ENCODE measurements around the gene SPEN. TPM values are rescaled to one million over a fixed set of nuclear protein-coding genes. Genes with fewer than 3 reads are reported as not detected.

The SPEN gene
- total RNA-seq, 2 experiments from 2014 or later: 73.5 to 76.7 TPM

GRCh38 chr1:15966956-15967344, 119.4 kb downstream of the SPEN start:
- H3K4me1 Mint-ChIP-seq (ENCODE audit: low read depth): peaks cover 66% of the 10 kb centered on the region
- H3K9me3 ChIP-seq (ENCODE audit: control insufficient read depth in 1 of 2, insufficient read depth in 1 of 2, low read length in 2 of 2): no peaks in the 10 kb centered on the region
- H3K4me1 ChIP-seq (ENCODE audit: insufficient read depth, low read length): peaks cover 40% of the 10 kb centered on the region
- peaks cover 41% of the 10 kb centered on the region for H3K36me3 Mint-ChIP-seq (ENCODE audit: low read depth)
- H3K27me3 Mint-ChIP-seq: no peaks in the 10 kb centered on the region
- CTCF ChIA-PET: interaction anchor here (1.2 kb wide), 1 partner anchor 151 kb away, joined by 4 read pairs; no protein-coding TSS in a partner anchor
- no peak overlapping the region for H3K4me3 ChIP-seq (ENCODE audit: low read length)
- POLR2A ChIA-PET: interaction anchor here (1.5 to 2.5 kb wide), 2 partner anchors 9 to 17 kb away, joined by 3 to 12 read pairs; partner anchors contain the start of gene ZBTB17
- intact Hi-C loops (cut with DNase I, micrococcal nuclease): loop anchor here in 1 of 2 experiments (5.0 kb wide), 1 partner anchor 50 kb away; no protein-coding TSS in a partner anchor
- H3K4me3 Mint-ChIP-seq: no peak overlapping the region
- peak overlapping the region; percentile 76 for H3K27ac Mint-ChIP-seq
- H3K9me3 Mint-ChIP-seq: no peaks in the 10 kb centered on the region
- no peak overlapping the region for H3K27ac ChIP-seq (ENCODE audit: low read depth in 1 of 2, low read length in 2 of 2)
- ATAC-seq (ENCODE audit: poor library complexity) (no peak), DNase-seq (no peak)
- TF ChIP-seq CTCF (IDR thresholded peaks at IDR 0.05): no peak
- no peaks in the 10 kb centered on the region for H3K27me3 ChIP-seq (ENCODE audit: control insufficient read depth in 1 of 2, insufficient read depth in 2 of 2, low read length in 2 of 2)
- H3K36me3 ChIP-seq (ENCODE audit: insufficient read depth, low read length): peaks cover 15% of the 10 kb centered on the region

- H3K4me3 ChIP-seq (ENCODE audit: low read length): no peak overlapping the region
- peaks cover 25% of the 10 kb centered on the region for H3K36me3 ChIP-seq (ENCODE audit: insufficient read depth, low read length)
- H3K9me3 ChIP-seq (ENCODE audit: control insufficient read depth in 1 of 2, insufficient read depth in 1 of 2, low read length in 2 of 2): no peaks in the 10 kb centered on the region
- no peak for TF ChIP-seq CTCF (IDR thresholded peaks at IDR 0.05)
- H3K9me3 Mint-ChIP-seq: no peaks in the 10 kb centered on the region
- no peaks in the 10 kb centered on the region for H3K27me3 Mint-ChIP-seq
- H3K4me1 Mint-ChIP-seq (ENCODE audit: low read depth): peaks cover 64% of the 10 kb centered on the region
- no peaks in the 10 kb centered on the region for H3K27me3 ChIP-seq (ENCODE audit: control insufficient read depth in 1 of 2, insufficient read depth in 2 of 2, low read length in 2 of 2)
- H3K4me3 Mint-ChIP-seq: no peak overlapping the region
- H3K27ac ChIP-seq (ENCODE audit: low read depth in 1 of 2, low read length in 2 of 2): no peak overlapping the region
- CTCF ChIA-PET: no interaction called here
- POLR2A ChIA-PET: interaction anchor here (2.5 kb wide), 1 partner anchor 8 kb away, joined by 12 read pairs; the partner anchor contains the start of gene ZBTB17
- peaks cover 53% of the 10 kb centered on the region for H3K36me3 Mint-ChIP-seq (ENCODE audit: low read depth)
- no peak for ATAC-seq (ENCODE audit: poor library complexity)
- DNase-seq: no peak
- H3K4me1 ChIP-seq (ENCODE audit: insufficient read depth, low read length): peaks cover 45% of the 10 kb centered on the region
- intact Hi-C loops (cut with DNase I, micrococcal nuclease): loop anchor here in 1 of 2 experiments (5.0 kb wide), 1 partner anchor 51 kb away; no protein-coding TSS in a partner anchor
- peak overlapping the region; percentile 76 for H3K27ac Mint-ChIP-seq
Measured at GRCh38 chr1:15968172-15968571, 120.7 kb downstream of the SPEN start.

GRCh38 chr1:15969321-15969880, 121.9 kb downstream of the SPEN start:
- Mint-ChIP-seq H3K27ac (no peak overlapping the region), H3K4me1 (ENCODE audit: low read depth) (peaks cover 60% of the 10 kb centered on the region), H3K27me3 (no peaks in the 10 kb centered on the region), H3K9me3 (no peaks in the 10 kb centered on the region), H3K36me3 (ENCODE audit: low read depth) (peaks cover 60% of the 10 kb centered on the region), H3K4me3 (no peak overlapping the region)
- TF ChIP-seq CTCF (IDR thresholded peaks at IDR 0.05): no peak
- Histone ChIP-seq H3K27me3 (ENCODE audit: control insufficient read depth in 1 of 2, insufficient read depth in 2 of 2, low read length in 2 of 2) (no peaks in the 10 kb centered on the region), H3K4me3 (ENCODE audit: low read length) (no peak overlapping the region), H3K4me1 (ENCODE audit: insufficient read depth, low read length) (peaks cover 49% of the 10 kb centered on the region), H3K36me3 (ENCODE audit: insufficient read depth, low read length) (peaks cover 25% of the 10 kb centered on the region), H3K9me3 (ENCODE audit: control insufficient read depth in 1 of 2, insufficient read depth in 1 of 2, low read length in 2 of 2) (no peaks in the 10 kb centered on the region), H3K27ac (ENCODE audit: low read depth in 1 of 2, low read length in 2 of 2) (no peak overlapping the region)
- CTCF ChIA-PET: no interaction called here
- POLR2A ChIA-PET: interaction anchor here (1.0 kb wide), 1 partner anchor 92 kb away, joined by 3 read pairs; no protein-coding TSS in a partner anchor
- intact Hi-C loops (cut with DNase I, micrococcal nuclease): loop anchor here in 1 of 2 experiments (5.0 kb wide), 1 partner anchor 52 kb away; no protein-coding TSS in a partner anchor
- ATAC-seq (ENCODE audit: poor library complexity) (no peak), DNase-seq (no peak)
